ELR (cell line): ENCODE measurements around the gene LSP1.

Experiments used
- DNase-seq: peaks from one replicate; pipeline ENCODE4 v3.0.0-alpha.2; 2015; ENCODE audit warnings: low read depth

Gene LSP1

DNA sequence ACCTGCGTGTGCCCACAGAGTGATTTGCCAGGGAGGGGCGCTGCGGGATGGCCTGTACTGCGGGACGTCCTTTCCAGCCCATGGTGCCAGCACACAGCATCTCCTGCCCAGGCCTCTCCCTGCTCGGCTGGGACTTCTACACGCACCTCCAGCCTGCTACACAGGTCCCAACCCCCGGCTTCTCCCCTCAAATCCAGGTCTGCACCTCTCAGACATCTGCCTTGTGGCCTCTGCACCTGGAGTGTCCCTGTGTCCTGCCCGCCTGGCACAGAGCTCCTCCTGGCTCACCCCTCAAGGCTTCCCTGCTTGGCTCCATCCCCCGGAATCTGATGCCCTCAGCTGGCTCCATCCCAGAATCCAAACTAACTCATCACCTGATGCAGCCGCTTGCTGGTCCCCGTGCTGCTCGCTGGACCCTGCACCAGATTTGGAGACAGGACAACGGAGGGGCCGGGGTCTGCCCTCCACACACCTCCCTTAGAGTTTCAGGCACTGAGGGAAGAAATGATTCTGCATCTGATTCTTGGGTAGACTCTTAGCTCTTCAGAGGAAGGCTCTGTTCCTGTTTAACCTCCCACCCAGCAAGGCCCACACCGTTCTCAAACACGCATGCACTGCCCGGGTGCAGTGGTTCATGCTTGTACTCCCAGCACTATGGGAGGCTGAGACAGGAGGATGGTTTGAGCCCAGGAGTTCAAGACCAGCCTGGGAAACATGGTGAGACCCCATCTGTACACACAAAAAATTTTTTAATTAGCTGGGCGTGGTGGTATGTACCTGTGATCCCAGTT is 4.0 kb upstream of the LSP1 start:
- no peak for DNase-seq

DNA sequence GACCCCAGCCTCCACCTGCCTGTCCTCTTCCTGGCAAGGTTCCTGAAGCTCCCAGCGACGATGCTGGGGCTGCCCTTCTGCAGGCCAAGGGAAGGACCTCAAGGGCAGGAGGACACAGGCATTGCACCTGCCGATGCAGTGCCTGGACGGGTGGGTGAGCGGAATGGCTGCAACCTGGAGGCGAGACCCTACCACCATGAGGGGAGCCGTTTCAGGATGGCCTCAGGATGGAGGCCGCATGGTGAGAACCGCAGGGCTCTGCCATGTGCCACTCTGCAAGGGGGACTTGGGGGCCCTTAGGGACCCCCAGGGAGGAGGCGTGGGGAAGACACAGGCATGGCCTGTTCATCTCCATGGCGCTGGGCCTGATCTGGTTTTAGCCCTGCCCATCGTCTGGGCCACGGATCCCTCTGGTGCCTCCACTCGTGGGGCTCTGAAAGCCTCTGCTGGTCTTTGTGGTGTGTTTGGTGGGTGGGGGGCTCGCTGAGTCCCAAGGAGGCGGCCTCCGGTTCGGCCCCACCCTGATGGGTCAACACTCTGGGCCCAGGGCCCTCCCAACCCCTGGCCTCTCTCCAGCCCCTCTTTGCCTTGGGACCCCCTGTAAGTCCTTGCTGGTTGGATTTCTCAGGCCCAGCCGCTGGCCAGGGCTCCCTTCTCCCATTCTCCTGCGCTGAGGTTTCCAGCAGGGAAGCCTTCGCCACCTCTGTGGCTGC is 1.3 kb upstream of the LSP1 start:
- DNase-seq = no peak

DNA sequence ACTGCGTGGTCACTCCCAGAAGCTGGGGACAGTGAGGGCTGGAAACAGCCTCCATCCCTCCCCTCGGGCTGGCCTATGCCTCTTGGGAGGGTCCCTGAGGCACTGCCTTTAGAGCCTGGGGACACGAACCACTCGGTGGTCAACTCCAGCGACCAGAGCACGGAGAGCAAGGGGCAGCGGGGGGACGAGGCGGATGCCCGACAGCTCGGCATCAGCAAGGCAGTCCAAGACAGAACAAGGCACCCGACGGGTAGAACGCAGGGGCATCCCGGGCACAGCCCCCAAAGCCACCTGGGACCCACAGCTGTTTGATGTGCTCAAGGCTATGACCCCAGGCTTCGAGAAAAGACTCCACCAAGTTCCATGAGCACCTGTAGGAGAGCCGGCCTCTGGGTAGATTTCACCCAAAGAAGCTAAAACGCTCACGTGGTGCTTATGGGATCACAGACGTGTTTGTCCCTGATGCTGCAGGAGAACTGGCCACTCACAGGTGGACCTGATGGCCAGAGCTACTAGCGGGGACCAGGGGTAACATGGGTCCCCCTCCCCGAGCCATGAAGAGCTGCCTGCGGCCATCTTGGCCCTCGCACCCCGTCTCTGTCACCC is 510 bp upstream of the LSP1 start:
- DNase-seq = no peak

DNA sequence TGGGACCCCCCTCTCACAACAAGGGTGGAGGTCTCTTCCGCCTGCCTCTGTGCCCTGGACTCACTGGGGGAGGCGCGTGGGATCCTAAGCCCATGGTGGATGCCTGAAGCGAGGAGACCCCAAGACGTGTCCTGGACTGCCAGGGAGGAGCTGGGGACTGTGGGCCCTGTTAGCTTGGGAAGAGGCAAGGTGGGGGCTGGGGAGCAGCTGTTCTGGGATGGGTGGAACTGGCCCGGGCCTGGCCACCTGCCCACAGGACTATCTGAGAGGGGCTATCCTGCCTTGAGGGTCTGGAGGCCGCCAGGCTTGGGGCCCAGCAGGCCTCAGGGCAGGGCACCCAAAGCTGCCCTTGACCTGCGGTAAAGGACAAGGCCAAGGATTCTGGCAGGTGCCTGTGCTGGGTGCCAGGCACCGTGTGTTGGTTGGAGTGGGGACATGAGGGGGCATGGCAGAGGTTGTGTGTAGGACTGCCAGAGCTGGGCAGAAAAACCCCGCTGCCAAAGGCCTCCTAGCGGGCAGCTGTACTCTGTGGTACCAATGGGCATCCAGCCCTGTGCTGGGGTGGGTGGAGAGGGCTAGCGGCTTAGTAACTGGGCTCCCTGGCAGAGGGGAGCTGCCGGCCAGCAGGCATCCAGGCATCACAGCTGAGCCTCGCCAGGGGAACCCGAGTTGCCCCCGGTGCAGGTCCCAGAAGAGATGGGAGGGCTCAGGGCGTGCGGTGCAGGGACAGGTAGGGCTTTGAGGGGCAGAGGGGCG is 670 bp downstream of the LSP1 start:
- no peak for DNase-seq

DNA sequence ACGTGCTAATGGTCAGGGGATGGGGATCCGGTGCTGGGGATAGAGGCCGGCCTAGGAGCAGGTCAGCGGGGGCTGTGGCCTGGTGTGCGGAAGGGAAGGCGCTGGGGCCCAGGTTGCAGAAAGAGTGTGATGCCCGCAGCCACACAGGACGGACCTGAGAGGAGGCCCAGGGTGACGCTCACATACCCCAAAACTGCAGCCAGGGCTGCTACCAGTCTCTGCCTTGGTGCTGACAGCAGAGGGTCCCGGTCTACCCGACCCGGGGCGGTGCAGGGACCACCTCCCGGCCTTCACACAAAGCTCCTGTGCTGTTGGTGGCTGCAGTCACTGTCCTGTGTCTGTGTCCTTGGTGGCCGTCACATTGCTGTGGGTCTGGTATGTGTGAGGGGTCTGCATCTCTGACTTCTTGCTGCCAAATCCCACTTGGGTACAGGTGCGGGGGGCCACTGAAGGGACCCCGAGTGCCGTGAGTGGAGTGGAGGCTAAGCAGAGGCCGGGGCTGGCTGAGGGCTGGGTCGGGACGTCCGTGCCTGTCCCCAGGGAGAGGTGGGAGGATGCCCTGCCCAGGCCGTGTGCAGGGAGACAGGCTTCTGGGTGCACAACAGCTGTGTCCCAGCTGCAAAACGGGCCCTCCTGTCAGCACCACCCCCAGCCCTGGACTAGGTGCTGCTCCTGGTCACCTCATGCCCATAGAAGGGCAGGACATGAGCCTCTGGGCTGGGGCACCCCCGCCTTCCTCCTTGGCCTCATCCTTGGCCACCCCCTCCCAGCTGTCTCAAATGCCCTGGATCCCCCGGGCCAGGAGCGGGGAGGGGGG is 1.5 kb downstream of the LSP1 start:
- DNase-seq = no peak

DNA sequence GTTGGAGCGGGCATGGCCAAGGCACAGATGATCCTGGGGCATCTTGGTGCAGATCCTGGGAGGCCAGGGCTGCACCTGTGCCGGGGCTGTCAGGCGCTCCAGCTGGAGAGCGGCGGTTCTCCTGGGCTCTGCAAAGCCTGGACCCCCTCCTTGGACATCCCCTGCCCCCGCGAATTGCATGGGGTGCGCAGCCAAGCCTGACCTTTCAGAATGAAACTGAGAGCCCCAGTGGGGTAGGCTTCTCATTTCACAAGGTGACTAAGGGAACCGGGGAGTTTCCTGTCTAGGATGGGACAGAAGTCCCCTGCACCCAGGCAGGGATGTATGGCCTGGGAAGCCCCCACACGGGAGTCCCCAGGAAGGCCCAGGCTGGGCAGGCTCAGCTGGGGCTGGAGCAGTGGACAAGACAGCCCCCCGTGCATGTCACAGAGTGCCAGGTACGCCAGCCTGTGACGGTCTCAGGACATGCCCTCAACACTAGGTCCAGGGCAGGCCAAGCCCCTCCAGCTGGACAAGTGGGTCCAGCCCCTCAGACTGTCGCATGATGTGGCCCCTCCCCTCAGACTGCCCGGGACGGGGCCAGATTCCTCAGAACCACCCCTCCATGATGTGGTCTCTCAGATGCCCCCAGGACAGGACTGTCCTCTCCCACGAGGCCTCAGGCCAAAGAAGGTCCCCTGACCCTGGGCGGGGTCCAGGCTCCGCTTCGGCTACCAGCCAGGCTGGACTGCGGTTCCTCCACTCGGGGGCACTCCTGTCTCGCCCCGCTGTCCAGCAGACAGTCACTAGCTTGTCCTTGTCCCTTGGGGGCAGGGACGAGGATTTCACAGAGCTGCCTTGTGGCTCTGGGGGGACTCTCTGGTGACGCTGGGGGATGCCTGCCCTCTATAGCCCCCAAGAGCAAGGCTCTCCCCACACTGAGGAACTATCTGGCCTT is 2.3 kb downstream of the LSP1 start:
- DNase-seq = no peak

DNA sequence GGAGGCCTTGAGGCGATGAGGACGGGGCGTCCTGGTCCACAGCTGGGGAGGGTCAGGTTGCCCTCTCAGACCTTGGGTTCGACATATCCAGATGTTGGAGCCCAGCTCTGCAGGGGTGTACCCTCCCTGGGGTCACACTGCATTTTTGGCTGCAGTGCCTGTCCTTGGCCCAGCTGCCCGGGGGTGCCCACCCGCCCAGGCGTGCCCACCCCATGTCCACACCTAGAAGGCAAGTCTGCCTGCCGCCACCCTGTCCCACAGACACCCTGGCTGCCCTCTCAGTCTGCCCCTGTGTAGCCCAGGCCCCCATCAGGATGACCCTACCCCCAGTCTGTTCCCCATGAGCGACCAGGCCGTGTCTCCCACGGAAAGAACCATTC is 3.0 kb downstream of the LSP1 start:
- DNase-seq = no peak

DNA sequence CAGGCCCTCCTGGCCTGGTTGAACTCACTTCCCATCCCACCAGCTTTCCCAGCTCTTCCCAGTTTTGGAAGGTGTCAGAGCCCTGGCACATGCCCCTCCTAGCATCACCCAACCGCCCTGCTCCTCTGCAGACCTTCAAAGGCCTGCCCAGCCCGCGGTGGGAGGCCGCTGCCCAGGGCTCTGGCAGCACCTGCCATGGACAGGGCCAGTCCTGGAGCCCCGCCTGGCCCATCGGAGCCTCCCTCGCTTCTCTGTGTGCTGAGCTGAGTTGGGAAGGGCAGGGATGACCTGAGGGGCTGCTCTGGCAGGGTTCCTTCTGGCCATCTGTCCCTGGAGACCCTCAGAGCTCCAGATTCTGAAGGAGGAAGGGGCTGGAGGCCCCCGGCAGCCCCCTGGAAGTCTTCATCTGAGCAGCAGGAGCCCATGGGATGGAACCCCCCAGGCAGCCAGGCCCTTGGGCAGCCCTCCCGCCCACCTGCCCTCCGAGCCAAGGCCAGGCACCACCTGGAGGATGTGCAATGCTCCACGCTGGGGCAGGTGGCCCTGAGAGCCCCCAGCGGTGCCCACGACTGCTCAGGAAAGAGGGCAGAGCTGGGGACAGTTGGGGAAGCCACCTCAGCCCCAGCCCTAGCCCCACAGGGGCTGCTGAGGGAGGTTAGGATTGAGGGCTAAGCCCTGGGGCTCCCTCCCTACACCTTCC is 3.6 kb downstream of the LSP1 start:
- DNase-seq = no peak

DNA sequence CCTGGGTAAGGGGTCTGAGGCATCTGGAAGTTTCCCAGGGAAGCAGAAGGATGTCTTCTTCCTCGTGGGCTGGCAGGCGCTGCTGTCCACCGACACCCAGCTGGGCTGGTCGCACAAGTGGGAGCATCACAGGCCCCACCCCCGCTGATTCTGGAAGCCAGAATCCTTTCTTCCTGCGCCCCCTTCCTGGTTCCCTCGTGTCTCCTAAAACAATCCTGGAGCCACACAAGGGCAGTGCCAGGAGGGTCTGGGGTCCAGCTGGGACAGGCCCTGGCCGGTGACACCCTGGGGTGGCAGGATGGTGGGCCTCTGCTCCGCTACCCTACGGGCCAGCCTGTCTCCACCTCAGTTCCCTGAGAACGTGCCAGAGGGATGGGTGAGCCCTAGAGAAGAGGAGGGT is 4.2 kb downstream of the LSP1 start:
- DNase-seq = no peak

DNA sequence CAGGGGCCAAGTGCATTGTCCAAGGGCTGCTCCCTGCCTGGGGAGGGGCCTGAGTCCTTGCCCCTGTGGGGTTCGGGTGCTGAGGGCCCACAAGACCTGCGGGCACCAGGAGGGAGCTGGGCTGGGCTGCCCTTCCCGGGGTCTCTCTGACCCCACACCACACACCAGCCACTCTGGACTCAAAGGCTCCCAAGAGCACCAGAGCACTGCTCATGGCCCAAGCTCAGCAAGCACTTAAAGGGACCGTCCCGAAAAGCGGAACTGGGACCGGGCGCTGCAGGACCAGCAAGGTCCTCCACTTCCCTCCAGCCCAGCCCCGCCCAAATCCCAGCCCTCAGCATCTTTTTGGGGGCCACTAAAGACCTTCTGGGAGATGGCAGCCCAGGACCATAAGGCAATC is 5.3 kb downstream of the LSP1 start:
- DNase-seq = no peak

DNA sequence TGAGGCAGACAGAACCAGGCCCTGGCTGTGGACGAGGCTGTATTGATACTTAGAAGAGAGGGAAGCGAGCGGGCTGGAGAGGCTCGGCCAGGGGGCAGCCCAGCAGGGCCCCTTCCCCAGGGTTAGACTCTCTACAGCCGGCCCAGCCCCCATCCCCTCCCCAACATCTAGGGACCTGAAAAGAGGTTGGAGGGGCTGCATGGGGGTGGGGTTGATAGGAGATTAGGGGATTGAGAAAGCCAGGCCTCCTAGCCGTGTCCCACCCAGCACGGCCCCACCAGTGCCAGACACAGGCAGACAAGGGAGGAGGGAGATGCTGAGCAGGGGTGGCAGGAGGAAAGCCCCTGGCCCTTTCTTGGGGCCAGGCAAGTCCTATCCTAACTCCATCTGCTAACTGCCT is 5.7 kb downstream of the LSP1 start:
- DNase-seq = no peak

DNA sequence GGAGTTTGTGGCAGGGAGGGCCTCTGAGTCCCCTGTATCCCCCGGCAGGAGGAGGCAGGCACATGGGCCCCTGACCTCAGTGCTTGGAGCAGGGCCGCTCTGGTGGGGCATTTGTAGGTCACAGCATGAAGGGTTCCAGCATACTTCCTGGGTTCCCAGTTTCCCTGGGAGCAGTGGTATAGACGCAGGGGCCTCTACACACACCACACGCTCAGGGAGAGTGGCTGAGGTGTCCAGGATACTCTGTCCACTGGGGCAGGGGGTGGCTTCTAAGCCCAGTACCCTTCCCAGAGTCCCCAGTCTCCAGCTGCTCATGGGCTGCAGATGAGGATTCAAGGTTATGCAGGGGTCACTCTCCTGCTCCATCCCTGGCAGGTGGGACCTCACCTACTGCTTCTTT is 6.1 kb downstream of the LSP1 start:
- DNase-seq = no peak

DNA sequence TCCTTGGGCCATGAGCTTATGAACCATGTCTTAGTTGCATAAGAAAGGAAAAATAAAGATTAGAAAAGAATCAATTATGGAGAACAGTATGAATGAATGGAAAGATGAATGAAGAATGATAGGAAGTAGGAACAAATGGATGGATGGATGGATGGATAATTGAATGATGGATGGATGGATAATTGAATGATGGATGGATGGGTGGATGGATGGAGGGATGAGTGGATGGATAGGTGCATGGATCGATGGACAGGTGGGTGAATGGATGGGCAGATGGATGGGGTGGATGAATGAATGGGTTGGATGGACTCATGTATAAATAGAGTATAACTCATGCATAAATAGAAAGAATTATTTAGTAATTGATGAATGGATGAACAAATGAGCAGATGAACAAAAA is 7.2 kb downstream of the LSP1 start:
- DNase-seq = no peak

DNA sequence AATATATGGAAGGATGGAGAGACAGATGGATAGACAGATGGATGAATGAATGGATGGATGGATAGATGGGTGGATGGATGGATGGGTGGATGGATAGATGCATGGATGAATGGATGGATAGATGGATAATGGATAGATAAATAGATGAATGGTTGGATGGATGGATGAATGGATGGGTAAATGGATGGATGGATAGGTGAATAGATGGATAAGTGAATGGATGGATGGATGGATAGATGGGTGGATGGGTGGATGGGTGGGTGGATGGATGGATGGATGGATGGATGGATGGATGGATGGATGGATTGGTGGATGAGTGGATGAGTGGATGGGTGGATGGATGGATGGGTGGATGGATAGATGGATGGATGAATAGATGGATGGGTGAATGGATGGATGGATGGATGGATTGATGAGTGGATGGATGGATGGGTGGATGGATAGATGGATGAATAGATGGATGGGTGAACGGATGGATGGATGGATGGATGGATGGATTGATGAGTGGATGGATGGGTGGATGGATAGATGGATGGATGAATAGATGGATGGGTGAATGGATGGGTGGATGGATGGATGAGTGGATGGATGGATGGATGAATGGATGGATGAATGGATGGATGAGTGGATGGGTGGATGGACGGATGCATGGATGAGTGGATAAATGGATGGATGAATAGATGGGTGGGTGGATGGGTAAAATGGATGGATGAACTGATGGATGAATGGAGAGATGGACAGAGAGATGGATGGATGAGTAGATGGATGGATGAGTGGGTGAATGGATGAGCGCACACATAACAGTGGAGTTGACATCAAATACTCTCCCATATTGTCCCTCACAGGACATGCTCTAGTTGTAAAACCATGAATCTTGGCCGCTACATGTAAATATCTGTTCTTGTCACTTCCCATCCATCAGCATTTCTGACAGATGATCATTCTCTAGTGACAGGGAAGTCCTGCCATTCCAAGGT is 8.8 kb downstream of the LSP1 start:
- no peak for DNase-seq

DNA sequence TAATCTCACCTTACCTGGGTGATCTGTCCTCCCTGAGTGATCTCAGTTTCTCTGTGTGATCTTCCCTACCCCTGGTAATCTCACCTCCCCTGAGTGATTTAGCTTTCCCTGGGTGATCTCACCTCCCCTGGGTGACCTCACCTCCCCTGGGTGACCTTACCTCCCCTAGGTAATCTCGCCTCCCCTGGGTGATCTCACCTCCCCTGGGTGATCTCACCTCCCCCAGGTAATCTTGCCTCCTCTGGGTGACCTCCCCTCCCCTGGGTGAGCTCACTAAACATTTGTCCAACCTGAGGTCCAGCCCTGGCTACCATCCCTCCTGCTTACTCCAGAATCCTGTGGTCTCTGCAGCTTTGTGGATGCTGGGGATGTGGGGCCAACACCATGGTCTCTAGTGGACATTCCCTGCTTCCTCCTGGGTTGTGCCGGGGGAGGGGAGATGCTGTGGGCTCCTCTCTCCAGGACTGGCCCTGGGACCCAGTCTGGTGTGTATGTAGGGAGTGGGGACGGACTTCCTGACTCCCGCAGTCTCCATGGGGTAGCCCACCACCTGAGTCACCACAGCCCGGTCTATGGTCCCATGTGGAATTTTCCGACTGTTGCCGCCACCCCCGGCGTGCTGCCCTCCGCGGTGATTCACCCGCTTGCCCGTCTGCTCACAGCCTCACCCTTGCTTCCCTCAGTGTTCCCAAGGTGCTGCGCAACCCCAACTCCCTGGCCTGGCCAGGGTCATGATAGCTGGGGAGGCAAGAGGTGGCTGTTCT is 9.9 kb downstream of the LSP1 start:
- DNase-seq = peak; percentile 56

DNA sequence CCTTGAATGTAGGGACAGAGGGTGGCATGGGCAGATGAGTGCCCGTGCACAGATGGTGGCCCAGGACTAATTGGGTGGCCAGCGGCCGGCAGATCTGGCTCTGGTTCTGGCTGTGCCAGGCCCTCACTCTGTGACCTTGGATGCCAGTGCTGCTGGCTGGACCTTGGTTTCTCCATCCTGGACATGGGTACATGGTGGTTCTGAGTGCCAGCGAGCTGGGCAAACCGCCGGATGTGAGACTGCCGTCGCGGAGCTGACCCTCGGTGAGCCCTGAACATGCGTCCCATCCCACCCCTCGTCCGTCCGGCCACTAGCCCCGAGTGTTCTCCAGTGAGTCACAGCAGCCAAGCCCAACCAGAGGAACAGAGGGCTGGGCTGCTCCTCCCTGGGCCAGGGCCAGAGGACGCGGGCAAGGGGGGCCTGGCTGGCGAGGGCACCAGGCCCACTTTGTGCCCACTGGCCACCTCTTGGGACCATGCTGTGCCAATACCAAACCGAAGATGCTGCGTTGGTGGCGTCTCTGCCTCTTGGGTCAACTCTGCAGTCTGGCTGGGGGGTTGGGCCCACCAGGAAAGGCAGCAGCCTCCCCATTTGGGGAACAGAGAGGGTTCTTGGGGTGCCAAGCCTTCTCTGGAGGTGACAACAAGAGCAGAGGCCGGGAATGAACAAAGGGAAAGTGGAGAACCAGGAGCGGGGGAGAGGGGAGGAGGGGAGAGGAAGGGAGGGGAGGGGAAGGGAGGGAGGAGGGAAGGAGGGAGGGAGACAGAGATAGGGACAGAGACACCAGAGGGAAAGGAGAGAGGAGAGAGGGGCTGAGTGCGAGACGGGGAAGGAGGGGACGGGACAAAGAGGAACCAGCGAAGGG is 10.7 kb downstream of the LSP1 start:
- peak; percentile 85 for DNase-seq

DNA sequence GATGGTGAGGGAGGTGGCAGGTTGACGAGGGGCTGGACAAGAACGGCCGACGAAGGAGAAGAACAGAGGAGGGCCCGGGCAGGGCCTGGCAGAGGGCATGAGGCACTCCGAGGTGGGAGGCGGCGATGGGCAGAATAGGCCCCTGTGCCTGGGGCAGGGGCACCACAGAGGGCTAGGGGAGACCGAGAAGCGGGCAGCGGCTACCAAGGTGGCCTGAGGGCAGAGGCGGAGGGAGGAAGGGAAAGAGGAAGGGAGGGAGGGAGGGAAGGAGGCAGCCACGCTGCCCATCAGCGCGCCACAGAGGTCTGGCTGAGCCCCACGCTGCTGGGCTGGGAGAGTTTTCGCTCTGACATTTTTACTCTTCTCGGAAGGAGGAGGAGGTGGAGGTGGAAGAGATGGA is 11.3 kb downstream of the LSP1 start:
- DNase-seq = no peak
